HG02571 (cell line): ENCODE results near the gene ABHD17C.

Experiments used
- ATAC-seq: cut with Tn5 transposase; IDR thresholded peaks from one replicate; pipeline ENCODE4 v1.9.1; 2021; ENCODE audit warnings: mild to moderate bottlenecking, moderate library complexity; ENCODE audit not compliant: unreplicated experiment

ABHD17C gene

GRCh38 chr15:80689294-80689693 is 5.8 kb upstream of the ABHD17C start:
- no peak for ATAC-seq

DNA sequence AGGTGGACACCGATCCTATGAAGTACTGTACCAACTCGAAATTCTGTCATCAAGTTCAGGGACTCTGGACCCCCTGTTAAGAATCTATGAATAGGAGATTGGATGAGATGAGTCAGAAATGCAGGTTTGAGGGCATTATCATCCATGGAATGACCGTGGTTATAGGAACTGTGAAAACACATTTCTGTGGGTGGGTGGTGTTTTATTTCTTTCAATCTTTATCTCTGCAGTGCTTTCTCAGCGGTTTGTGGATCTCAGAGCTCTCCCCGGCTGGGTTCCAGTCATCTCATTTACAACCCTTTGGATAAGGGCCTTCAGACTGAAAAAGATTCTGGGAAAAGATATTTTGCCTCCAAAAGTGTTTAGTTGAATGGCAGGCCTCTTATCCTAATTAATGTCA is 5.4 kb upstream of the ABHD17C start:
- no peak for ATAC-seq

- ATAC-seq: no peak
These were observed 3.5 kb upstream of the ABHD17C start for GRCh38 chr15:80691575-80691974.

DNA sequence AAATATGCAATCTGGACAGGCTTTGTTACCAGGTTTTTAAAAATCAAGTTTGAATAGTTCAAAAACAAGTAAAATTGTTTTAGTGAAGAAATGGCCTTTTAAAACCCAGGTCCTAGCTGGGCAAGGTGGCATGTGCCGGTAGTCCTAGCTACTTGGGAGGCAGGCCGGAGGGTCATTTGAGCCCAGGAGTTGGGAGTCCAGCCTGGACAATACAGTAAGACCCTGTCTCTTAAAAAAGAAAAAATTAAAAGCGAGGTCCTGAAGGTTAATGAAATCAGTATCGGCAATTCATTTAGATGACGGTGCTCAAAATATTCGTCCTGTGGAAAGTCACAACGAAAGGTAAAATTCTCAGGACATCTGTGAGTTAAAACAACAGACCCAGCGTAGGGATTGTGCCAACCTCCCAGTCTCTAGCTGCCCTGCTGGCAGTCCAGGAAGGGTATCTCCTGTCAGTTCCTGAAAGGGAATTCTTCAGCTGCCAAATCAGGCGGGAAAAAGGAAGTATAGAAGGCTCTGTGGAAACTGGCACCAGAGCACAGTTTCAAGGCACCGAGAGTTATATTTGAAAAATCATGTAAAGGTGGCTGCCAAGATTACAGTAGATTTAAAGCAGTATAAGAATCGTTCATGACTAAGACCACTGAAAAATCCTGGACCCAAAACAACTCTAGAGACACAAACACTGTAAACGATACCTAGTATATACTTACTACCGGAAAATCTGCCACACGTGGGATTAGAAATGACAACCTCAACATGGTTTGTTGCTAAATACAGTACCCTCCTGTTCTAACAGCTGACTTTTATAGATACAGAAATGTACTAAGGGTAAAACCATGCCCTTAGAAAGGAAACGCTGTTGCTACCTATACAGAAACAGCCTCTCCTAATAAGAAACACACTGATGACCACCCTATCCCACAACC is 1.2 kb upstream of the ABHD17C start:
- no peak for ATAC-seq

DNA sequence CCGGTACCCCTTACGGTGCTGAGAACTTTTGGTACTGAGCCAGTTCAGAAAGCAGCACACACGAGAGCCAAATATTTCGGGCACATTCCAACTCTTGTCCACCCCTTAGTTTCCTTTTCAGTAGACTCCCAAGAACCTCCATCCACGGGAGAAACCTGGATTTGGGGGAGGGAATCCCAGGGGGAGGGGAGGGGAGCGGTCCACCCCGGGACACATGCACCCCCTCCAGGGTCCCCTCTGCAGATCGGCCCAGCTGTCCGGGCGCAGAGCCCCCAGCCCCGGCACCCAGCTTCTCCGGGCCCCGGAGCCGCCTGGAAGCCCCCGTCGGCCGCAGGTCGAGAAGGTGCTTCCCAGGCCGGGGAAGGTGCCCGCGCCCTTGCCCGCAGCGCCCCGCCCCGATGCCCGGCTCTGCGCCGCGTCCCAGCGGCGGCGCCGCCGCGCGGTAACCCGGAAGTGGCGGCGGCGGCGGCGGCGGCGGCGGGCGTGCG is 455 bp upstream of the ABHD17C start:
- ATAC-seq: peak; percentile 33

GRCh38 chr15:80695911-80696661 is 976 bp downstream of the ABHD17C start:
- ATAC-seq: no peak

DNA sequence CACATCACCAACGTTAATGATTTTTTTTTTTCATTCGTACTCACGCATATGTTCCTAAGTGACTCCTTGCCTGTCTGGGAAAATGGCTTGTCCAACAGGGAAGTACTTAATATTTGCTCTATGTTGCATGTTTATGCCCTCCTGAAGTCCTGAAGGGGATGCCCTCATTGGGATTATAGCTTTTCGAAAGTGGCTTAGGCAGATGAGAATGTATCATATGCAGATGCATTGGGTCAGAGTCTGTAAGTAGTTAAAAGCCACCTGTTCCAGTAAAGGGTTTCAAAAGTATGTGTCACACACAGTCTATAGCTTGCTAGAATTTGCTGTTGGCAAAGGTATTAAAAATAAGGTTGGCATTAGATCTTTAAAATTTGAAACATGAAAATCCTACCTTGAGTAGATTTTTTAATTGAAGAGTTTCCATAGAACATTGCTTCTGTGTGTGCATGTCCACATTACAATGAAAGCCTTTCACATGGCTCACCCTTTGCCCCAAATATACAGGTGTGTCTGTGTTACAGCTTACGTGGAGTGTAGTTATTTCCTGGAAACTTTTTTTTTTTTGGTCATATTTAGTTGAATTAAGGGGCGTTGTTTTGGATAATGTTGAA is 2.1 kb downstream of the ABHD17C start:
- no peak for ATAC-seq

- ATAC-seq: no peak
These were observed 3.6 kb downstream of the ABHD17C start for GRCh38 chr15:80698676-80699075.

- no peak for ATAC-seq
These were observed 4.9 kb downstream of the ABHD17C start for GRCh38 chr15:80699981-80700380.

DNA sequence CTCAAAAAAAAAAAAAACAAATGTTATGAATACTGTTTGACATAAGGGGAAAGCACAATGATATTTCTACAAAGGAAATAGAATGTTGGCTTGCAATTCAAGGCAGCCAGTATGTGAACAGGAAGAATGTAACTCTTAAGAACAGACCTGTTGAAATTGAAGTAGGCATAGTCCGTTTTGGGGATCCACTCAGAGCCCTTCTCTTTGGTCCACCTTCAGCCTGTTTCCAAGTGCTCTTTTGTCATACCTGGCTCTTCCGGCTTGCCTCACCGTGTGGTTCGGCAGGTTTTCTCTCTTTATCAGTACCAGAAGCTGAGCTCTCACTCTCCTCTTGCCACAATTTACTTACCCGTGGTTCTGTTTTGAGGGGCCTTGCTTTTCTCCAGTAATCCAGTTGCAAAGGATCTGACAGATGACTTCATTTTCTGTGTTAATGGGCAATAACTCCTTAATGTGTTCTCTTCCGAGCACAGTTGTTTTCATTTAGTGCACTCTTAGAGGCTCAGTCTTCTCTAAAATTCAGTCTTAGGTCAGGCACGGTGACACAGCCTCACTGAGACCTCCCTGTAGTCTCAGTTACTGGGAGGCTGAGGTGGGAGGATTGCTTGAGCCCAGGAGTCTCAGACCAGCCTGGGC is 6.7 kb downstream of the ABHD17C start:
- ATAC-seq: no peak

GRCh38 chr15:80703081-80703480 is 8.0 kb downstream of the ABHD17C start:
- ATAC-seq: no peak

DNA sequence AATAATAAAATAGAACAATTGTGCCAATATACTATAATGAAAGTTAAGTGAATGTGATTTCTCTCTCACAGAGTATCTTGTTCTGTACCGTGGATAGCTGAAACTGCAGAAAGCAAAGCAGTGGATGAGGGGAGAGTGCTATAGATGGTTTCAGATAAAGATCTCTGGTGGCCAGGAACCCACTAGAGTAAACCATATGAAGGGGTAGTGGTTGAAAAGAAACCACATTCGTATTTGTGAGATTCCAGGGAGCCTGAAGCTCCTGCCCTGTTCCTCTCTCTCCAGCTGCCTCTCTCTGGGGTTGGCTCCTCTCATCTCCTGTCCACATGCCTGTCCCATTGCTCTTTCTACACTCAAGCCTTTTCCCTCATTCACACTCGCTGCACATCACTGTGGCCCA is 8.9 kb downstream of the ABHD17C start:
- no peak for ATAC-seq

GRCh38 chr15:80706161-80706560 is 11.1 kb downstream of the ABHD17C start:
- no peak for ATAC-seq

DNA sequence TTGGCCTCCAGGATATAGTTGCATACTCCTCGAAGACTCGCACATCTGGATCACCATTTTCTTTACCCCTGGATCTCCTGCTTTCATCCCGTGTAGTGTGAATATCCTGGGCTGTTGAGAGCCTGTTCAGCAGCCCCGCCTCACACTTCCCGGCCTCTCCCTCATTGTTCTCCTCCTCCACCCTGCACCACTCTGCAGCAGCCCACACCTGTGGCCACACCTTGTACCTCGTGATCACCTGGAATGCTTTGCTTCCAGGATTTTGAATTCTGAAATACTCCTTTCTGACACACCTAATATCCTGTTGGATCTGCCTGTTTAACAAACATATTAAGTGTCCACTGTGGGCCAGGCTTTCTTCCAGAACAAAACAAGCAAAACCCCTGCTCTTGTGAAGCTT is 14.4 kb downstream of the ABHD17C start:
- no peak for ATAC-seq

DNA sequence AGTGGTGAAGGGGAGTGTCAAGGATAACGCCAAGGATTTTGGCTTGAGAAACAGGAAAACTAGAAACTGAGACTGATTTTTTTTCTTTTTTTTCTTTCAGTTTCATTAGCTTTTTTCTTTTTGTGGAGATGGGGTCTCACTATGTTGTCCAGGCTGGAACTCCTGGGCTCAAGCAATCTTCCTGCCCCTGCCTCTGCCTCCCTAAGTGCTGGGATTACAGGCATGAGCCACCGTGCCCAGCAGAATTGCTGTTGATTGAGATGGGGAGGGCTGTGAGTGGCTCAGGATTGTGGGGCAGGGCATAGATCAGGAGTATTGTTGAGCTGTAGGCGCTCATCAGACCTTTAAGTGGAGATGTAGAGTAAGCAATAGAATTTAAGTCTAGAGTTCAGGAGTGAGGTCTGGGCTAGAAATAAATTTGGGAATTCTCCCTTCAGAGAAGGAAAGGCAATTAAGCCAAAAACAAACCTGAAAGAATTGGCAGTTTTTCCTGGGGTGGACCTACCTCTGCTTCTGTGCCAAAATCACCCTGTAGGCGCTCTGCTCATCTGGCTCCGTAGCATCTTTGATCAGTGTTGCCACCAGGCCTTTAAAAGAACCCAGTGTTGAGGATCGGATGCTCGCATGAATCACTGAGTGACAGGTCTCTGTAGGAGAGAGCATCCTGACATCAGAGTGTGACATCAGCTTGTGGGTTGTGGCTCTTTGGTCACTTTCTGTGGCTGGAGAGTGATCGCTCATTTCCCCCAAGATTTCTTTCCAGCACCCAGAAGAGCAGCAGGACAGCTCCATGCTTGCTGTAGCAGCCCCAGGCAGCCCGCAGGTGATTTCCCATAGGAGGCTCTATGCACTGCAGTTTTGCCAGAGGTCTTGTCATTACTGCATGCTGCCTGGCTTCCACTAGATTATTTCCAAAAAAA is 15.8 kb downstream of the ABHD17C start:
- ATAC-seq: no peak

GRCh38 chr15:80711886-80712285 is 16.8 kb downstream of the ABHD17C start:
- ATAC-seq: no peak

DNA sequence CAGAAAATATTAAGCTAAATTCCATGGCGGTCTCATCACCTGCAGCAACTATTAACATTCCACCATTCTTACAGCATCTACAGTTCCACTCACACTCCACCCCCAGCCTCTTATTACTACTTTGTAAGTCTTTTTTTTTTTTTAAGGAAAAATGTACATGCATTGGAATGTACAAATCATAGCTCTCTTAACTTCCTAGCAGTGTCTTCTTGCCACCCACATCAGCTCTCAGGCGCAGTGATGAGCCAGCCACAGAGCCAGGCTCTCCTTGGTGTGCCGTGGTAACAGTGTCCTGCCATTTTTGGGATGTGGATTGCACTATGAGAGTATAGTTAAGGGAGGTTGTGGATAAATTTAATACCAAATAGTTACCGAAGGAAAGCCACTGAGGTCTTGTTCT is 17.8 kb downstream of the ABHD17C start:
- ATAC-seq: no peak

- no peak for ATAC-seq
These were observed 26.4 kb downstream of the ABHD17C start for GRCh38 chr15:80721476-80721875.

DNA sequence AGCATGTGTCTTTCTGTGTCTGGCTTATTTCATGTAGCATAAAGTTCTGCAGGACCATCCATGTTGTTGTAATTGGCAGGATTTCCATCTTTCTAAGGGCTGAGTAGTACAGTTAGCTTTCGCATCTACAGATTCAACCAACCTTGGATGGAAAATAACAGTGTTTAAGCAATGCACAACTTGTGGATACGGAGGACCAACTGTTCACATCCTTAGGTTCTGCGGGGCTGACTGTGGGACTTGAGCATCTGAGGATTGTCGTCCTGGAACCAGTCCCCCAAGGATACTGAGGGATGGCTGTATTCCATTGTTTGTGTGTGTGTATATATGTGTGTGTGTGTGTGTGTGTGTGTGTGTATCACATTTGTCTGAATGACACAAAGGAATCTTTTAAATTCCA is 27.7 kb downstream of the ABHD17C start:
- no peak for ATAC-seq

GRCh38 chr15:80727196-80727595 is 32.1 kb downstream of the ABHD17C start:
- ATAC-seq: no peak
